NCI-H128 (cell line): Measurements from ENCODE around the gene KSR2.

Experiments used
- DNase-seq: peaks from one replicate; lab custom pipeline; 2025; ENCODE audit not compliant: unreplicated experiment; lab: John Stamatoyannopoulos, UW

Gene KSR2

GRCh38 chr12:117469883-117470483 lies 498.8 kb downstream of the KSR2 start:
- no peak for DNase-seq

GRCh38 chr12:117468016-117468415 lies 500.8 kb downstream of the KSR2 start:
- DNase-seq: no peak

GRCh38 chr12:117467588-117467987 lies 501.2 kb downstream of the KSR2 start:
- no peak for DNase-seq

GRCh38 chr12:117466677-117467362 lies 502.0 kb downstream of the KSR2 start:
- DNase-seq: no peak

GRCh38 chr12:117461732-117462131 lies 507.1 kb downstream of the KSR2 start:
- no peak for DNase-seq

GRCh38 chr12:117459229-117459628 lies 509.6 kb downstream of the KSR2 start:
- DNase-seq: no peak

- DNase-seq: no peak
These were observed 511.6 kb downstream of the KSR2 start for GRCh38 chr12:117457189-117457588.

DNA sequence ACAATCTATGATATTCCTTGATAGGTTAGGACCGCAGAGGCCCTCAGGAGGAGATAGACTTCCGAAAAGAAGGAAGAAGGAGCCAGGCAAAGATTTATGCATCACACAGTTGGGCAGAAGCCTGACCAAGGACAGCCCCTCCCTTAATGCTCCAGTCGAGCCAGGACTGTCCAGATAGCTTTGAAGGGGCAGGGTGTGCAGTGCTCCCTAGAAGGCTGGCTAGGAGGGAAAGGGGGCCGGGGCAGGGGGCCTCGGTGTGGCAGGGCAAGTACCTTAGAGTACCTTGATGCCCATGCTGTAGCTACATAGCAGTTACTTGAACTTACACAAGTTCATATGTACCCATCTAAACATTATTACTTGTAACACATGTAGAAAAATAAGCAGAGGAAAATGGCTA lies 512.7 kb downstream of the KSR2 start:
- no peak for DNase-seq

DNA sequence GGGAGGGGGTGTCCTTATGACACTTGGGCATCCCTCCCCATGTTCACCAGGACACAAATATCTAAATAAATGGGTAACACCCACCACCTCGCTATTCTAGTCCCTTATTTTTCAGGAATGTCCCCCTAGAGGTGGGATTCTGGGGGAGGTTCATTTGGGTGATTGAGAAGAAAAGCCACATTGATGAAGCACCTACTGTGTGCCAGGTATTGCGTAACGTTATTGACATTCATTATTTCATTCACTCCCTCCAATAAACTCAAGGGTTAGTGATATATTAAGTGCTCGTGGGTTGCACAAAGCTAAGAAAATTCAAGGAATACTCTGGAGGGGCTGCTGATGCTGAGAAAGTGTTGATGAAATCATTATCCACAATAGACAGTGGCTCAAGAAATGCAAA lies 514.8 kb downstream of the KSR2 start:
- no peak for DNase-seq

GRCh38 chr12:117452112-117452511 lies 516.7 kb downstream of the KSR2 start:
- no peak for DNase-seq

DNA sequence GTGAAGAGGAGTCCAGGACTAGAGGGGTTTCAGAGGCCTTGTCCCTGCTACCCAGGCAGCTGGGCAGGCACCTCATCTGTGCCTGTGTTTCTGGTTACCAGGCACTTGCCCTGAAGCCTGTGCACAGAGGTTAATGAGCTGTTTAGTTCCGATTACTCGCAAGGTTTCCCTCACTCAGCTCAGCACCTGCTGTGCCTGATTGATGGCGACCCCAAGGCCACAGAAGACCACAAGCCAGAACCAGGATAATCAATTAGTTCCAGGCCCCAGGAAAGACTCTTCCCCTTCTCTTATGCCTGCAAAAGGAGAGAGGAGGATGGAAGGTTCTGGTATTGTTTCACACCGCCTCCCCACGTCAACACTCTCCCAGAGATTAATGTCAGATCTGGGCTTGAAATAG lies 518.6 kb downstream of the KSR2 start:
- DNase-seq: no peak

GRCh38 chr12:117447665-117448366 lies 521.0 kb downstream of the KSR2 start:
- no peak for DNase-seq

DNA sequence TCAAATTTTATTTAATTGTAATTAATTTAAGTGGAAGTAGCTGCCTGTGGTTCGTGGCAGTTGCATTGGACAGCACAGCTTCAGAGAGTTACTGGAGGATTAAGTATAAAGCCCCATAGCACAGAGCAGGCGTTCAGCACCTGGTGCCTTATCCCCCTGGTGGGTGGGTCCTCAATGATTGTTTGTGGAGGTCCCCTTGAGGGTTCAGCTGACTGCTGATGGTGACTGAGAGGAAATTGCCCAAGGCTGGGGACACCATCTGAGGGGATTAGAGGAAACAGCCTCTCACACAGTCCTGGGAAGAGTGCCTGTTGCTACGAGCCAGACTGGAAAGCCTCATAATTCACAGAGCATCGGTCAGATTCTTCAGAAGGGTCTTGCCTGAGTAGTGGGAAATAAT lies 524.0 kb downstream of the KSR2 start:
- DNase-seq: no peak

DNA sequence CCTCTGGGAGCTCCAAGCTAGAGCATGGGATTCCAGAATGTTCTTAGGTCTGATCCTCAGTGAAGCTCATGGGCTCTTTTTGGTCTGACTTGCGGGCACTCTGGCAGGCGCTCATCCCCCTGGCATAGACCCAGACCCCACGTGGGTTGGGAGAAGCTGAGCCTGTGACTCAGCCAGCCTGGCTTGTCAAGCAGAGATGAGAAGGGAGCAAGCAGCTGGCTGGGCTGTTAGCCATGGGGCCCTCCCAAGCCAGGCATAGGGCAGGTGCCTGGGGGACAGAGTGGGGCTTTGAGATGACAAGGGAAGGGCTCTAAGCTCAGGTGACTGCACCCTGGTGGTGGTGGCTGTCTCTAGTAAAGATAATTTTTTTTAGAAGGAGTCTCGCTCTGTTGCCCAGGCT lies 527.0 kb downstream of the KSR2 start:
- DNase-seq: no peak

GRCh38 chr12:117440384-117440783 lies 528.4 kb downstream of the KSR2 start:
- DNase-seq: no peak

DNA sequence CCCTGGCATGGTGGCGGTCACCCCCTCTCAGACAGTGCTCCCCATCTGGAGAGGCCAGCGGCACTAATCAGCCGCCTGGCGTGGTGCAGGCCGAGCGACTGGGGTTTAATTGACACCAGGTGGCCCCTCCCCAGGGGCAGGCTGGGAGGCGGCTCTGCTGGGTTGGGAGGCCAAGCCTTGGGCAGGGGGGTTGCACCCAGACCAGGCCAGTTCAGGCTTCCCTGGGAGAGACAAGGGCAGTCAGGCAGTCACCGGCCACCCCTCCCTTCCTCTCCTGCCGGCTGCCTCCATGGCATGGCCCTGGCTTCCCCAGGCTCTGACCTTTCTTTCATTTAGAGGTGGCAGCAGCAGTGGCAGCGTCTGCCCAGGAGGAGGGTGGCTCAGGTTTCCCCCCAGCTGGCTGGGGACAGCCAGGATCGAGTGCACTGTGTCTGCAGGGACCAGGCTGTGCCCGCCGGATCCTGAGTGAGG lies 529.2 kb downstream of the KSR2 start:
- DNase-seq: no peak

GRCh38 chr12:117438809-117439208 lies 530.0 kb downstream of the KSR2 start:
- no peak for DNase-seq

DNA sequence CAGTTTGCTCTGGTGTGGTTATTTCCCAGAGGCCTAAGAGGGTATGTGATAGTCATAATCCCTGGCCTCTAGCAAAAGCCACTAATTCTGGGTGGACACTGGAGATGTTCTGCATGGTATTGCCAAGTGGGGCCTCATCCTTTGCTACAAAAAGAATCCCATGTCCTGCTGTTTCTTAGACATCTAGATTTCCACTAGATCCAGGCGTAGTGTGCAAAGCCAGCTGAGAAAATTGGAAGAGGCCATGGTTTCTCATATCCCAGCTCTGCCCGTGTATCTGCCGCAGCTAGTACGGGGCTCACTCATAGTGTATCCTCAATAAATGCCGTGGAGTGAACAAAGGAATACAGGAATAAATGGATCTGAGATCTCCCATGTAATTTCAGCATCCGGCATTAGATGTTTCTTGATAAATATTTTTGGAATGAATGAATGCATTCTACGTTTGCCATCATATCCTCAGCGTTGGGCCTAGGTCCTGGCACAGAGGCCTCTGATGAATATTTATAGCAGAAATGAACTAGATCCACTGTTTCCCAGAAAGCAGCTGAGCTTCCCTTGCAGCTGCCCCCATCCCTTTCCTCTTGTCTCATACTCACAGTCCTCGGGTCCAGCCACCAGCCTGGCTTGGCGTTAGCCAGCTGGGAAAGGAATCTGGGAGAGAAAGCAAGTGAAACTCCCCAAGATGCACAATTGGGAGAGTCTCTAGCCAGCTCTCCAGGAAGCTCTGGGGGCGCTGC lies 531.1 kb downstream of the KSR2 start:
- no peak for DNase-seq

GRCh38 chr12:117433878-117434277 lies 534.9 kb downstream of the KSR2 start:
- DNase-seq: no peak

GRCh38 chr12:117430246-117430645 lies 538.5 kb downstream of the KSR2 start:
- no peak for DNase-seq

DNA sequence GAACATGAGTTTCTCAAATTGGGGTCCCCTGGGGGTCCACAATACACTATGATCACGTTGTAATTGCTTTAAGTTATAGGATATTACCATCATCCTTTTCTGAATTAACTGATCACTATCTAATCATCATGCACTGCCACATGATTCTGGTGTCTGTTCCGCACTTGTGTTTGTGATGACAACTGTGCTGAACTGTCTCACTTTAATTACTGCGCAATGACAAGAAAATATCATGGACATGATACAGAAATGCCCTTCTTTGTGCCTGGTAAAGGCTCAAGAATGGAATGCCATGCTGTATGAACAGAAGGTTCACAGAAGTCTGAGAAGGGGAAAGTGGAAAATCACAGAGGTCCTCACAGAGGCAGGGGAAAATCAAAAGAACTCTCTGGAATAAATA lies 541.6 kb downstream of the KSR2 start:
- no peak for DNase-seq

DNA sequence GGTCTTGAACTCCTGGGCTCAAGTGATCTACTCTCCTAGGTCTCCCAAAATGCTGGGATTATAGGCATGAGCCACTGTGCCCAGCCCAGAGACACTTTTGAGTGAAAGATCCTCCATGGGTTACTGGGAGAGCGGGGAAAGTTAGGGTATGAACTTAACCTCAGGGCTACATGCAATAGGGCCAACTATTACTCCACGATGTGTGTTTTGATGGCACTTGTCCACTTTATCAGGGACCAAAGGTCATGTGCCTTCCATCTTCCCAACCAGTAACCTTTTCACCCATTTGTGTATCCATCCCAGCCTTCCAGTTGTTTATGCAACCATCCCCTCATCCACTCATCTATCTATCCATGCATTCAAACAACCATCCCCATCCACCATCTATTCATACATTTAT lies 546.8 kb downstream of the KSR2 start:
- DNase-seq: no peak
